ENCODE results near the gene SF3A1.
"Not testable (repeated sequence)": the region's sequence is repeated elsewhere in the genome, so short reads cannot be mapped to it uniquely, and the experiment has no call there.

Gene SF3A1

DNA sequence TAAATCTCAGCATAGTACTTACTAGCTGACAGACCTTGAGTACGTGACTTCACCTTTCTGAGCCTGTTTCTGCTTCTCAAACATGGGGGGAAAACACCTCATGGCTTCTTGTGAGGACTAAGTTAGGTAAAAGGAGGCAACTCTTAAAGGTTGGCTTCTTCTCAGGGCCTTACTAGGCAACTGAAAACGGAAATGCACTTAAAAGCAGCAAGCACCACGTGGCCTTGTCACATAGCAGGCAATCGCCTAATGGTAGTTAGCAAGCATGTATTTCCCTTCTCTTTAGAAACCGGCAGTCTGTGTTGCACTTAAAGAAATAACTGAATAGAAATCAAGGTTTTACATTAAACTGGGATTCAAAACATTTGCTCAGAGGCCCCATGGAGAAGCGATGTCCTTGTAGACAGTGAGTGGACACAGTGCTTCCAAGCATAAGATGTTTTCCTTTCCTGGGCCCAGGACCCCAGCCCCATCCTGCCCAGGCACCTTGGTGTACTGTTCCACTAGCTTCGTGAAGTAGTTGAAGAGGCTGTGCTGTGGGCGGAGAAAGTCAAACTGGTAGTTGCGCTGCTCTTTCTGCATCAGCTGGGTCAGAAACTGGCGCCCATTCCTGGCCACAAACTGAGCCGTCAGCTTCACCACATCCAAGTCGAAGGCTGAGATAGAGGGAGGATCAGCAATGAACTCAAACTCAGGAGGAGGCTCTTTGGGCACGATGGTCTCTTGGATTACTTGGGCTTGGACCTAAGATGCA, 12.1 kb downstream of the SF3A1 start:
- no peak overlapping the region for H3K27ac ChIP-seq
- no peak for TF ChIP-seq ZFX (IDR thresholded peaks at IDR 0.05; ENCODE audit: borderline replicate concordance)
- TF ChIP-seq, protein P1, sequence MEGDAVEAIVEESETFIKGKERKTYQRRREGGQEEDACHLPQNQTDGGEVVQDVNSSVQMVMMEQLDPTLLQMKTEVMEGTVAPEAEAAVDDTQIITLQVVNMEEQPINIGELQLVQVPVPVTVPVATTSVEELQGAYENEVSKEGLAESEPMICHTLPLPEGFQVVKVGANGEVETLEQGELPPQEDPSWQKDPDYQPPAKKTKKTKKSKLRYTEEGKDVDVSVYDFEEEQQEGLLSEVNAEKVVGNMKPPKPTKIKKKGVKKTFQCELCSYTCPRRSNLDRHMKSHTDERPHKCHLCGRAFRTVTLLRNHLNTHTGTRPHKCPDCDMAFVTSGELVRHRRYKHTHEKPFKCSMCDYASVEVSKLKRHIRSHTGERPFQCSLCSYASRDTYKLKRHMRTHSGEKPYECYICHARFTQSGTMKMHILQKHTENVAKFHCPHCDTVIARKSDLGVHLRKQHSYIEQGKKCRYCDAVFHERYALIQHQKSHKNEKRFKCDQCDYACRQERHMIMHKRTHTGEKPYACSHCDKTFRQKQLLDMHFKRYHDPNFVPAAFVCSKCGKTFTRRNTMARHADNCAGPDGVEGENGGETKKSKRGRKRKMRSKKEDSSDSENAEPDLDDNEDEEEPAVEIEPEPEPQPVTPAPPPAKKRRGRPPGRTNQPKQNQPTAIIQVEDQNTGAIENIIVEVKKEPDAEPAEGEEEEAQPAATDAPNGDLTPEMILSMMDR (IDR thresholded peaks at IDR 0.05) = no peak

DNA sequence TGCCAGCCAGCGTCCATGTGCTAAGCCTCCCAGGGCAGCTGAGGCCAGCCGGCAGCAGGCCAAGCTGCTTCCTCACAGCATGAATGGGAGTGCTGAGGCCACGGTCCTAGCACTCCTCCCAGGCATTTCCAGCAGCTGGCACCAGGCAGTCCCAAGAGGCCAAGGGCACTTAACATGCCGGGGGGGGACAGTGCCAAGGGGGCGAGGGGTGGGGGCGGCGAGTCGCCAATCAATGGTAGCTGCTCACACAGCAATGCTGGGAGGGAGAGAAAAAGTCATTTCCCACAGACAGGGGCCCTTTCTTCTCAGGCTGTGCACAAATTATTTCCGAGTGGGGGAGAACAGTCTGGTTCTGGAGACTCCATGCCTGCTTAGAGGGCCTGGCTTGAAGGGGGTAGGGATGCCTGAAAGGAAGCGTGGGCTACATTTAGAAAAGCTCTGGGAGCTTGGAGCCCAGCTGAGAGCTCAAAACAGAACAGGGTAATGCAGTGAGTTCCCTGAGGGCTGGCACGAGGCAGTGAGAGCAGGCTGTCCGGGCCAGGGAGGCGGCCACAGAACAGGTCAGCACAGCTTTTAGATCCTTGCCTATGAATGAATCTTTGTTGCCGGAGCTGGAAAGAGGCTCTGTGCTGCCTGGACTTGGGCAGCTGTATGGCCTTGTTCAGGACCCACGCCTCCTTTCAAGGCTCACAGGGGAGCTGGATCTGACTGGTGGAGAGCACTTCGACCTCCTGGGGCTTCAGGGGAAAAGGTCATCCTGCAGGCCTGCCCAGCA, 15.6 kb downstream of the SF3A1 start:
- TF ChIP-seq, protein P1 (IDR thresholded peaks at IDR 0.05) = no peak
- TF ChIP-seq ZFX (IDR thresholded peaks at IDR 0.05; ENCODE audit: borderline replicate concordance) = no peak
- H3K27ac ChIP-seq = no peak overlapping the region

DNA sequence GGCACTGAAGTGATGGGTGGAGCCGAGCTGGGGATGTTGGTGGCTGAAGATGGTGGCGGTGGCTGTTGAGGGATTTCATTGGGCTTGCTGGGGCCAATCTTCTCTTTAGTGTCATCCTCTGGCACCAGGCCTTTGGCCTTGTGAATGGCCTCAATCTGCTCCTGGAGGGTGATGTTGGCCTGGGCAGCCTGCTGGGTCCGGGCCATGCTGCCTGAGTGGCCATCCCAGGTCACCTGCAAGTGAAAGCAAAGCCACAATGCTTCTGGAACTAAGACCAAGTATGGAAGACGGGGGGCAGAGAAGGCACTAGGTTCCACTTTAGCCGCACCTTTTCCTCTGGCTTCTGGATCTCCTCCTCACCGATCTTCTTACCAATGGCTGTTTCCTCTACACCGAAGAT, 17.9 kb downstream of the SF3A1 start:
- TF ChIP-seq ZFX (IDR thresholded peaks at IDR 0.05; ENCODE audit: borderline replicate concordance) = no peak
- TF ChIP-seq, protein P1 (IDR thresholded peaks at IDR 0.05) = no peak
- H3K27ac ChIP-seq = no peak overlapping the region

DNA sequence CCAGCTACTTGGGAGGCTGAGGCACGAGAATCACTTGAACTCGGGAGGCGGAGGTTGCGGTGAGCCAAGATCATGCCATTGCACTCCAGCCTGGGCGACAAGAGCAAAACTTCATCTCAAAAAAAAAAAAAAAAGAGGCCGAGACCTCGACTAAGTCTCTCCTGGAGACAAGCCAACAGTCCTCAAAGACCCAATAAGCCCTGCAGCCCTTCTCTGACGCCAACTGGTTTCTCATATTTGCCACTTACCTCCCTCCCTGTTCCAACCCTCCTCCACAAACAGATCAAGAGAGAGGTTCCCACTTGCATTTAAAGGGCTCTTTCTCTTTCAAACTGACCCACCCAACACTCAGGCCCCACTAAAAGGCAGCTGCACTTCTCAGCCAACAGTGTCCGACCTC, 18.4 kb downstream of the SF3A1 start:
- not testable (repeated sequence) for H3K27ac ChIP-seq

DNA sequence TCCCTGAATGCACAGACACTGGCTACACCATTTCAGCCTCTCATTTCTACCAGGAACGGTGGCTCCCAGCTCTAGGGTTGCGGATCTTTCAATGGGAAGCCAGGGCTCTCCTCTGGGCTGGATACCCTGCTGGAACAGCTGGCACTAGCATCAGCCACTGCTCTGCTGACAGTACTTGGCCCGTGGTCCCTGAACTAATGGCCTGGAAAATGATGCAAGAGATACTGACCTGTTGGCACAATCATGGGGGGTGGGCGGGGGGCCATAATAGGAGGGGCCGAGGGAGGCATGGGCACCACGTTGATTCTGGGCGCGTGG, 19.3 kb downstream of the SF3A1 start:
- H3K27ac ChIP-seq = no peak overlapping the region
- no peak for TF ChIP-seq ZFX (IDR thresholded peaks at IDR 0.05; ENCODE audit: borderline replicate concordance)
- TF ChIP-seq, protein P1 (IDR thresholded peaks at IDR 0.05) = no peak

DNA sequence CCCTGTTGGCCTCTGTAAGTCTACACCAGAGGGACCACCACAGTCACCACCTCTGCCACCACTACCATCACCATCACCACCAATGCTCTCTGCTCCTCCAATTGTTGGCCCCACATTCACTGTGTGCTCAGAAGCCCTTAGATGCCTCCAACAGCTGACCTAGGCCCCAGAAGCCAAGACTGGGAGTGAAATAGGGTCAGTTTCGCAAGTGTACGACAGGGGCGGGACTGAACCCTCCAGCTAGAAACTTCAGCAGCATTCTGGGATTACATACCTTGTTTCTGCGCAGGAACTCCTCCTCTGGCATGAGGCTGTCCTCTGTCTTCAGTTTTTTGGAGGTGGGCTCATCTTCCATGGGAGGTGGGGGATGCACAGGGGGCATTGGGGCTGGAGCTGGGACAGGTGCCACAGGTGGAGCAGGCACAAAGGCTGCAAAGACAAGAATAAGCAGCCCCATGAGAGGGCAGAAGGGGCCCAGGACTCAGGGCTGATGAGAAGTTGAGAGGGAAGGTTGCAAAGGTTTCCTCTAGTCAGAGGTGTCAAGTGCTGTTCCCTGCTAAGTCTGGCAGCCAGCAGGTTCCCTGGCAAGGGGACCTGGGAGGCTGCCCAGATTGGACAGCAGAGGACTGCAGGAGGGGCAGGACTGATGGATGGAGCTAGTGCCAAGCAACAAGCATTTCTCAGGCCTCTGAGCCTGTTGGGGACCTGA, 19.8 kb downstream of the SF3A1 start:
- TF ChIP-seq, protein P1 (IDR thresholded peaks at IDR 0.05) = no peak
- TF ChIP-seq ZFX (IDR thresholded peaks at IDR 0.05; ENCODE audit: borderline replicate concordance) = no peak

DNA sequence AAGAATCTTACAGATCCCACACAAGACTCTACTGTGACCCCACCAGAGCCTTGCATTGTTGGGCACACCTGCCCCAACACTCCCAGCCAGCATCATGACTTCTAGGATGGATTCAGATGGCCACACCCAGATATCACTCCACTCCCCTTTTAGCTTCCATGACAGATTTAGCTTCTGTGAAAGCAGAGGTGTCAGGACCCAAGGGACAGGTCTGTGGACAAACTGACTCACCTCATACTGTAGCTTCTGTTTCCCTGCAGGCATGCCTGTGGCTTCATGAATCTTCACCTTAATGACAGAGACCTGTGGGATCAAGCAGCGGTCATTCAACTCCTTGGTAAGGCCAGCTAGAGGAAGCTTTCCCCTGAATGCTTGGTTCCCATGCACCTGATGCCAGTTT, 21.5 kb downstream of the SF3A1 start:
- TF ChIP-seq, protein P1 (IDR thresholded peaks at IDR 0.05) = no peak
- no peak overlapping the region for H3K27ac ChIP-seq

More for the DNA sequence above, 19.8 kb downstream of the SF3A1 start:
- no peak overlapping the region for H3K27ac ChIP-seq

All from 22Rv1 (cell line).